HCT116 (cell line): ENCODE results near the gene APLF. TPM values are rescaled to one million over a fixed set of nuclear protein-coding genes. Genes with fewer than 3 reads are reported as not detected.

Source experiments
- ATAC-seq: fragments of 200-7000 bp; cut with Tn5 transposase; 2 replicates; pipeline ENCODE4 v1.9.1; 2020; ENCODE audit warnings: mild to moderate bottlenecking, moderate library complexity
- BruUV-seq: library from RNA; stranded (reverse); fragments of 400-500 nt; replicated peaks from 2 replicates; lab custom pipeline; 2021; lab: Mats Ljungman, UMichigan
- CTCF ChIA-PET: fragments of 300-600 bp; sonication (Branson Sonifier 250); formaldehyde crosslinking; loops from one replicate; lab custom pipeline; 2021; ENCODE audit warnings: antibody characterized with exemption; lab: Charles Lee
- POLR2A ChIA-PET: fragments of 300-600, 350-600 bp; sonication (Branson Sonifier 250); formaldehyde crosslinking; loops from one replicate; lab custom pipeline; 2021; ENCODE audit warnings: antibody characterized with exemption; lab: Charles Lee
- RAD21 ChIA-PET, 2 experiments: fragments of 300-600 bp; sonication (Branson Sonifier 250); formaldehyde crosslinking; loops; one replicate each; lab custom pipeline; 2023; ENCODE audit warnings: low total read pairs in 2 of 2; ENCODE audit not compliant: uncharacterized antibody in 2 of 2, unreplicated experiment in 2 of 2, low non-redundant PET in 1 of 2; lab: Charles Lee
- DNase-seq: peaks from one replicate; pipeline ENCODE4 v3.0.0-alpha.2; 2010; ENCODE audit warnings: low read depth, low spot score
- H2AFZ ChIP-seq: fragments of 200-600 bp; shearing (Covaris generic), sonication (generic); 2 replicates; pipeline ENCODE4 v1.6.1; 2017; ENCODE audit warnings: low read depth, mixed run types, mixed read lengths, antibody characterized with exemption, low read length; ENCODE audit not compliant: poor library complexity, severe bottlenecking
- H3K27ac ChIP-seq: 2 replicates; pipeline ENCODE4 v1.5.1; 2012; ENCODE audit warnings: low read depth, low read length
- H3K27me3 ChIP-seq: fragments of 200-600 bp; sonication (generic); 2 replicates; pipeline ENCODE4 v1.6.1; 2016; ENCODE audit warnings: mixed run types, low read length, mixed read lengths; ENCODE audit not compliant: insufficient read depth
- H3K36me3 ChIP-seq, 2 experiments: fragments of 200-500 bp in 1 of 2; fragments of 200-600 bp in 1 of 2; sonication (Bioruptor generic) in 1 of 2; sonication (generic) in 1 of 2; 2 replicates each; pipeline versions ENCODE4 v1.5.1 to v1.6.1; 2014 to 2016; ENCODE audit warnings: low read length in 2 of 2, inconsistent platforms in 1 of 2, mixed read lengths in 1 of 2, mixed run types in 1 of 2; ENCODE audit not compliant: insufficient read depth in 2 of 2, control insufficient read depth in 1 of 2
- H3K4me1 ChIP-seq, 2 experiments: fragments of 200-600 bp in 1 of 2; sonication (generic) in 1 of 2; 2 replicates each; pipeline versions ENCODE4 v1.5.1 to v1.6.1; 2012 to 2017; ENCODE audit warnings: low read length in 2 of 2, inconsistent platforms in 1 of 2, mild to moderate bottlenecking in 1 of 2, mixed read lengths in 1 of 2, mixed run types in 1 of 2, moderate library complexity in 1 of 2; ENCODE audit not compliant: insufficient read depth in 2 of 2, control insufficient read depth in 1 of 2
- H3K4me2 ChIP-seq: fragments of 200-600 bp; sonication (generic); 2 replicates; pipeline ENCODE4 v1.6.1; 2017; ENCODE audit warnings: mixed run types, low read length, mixed read lengths
- H3K4me3 ChIP-seq, 2 experiments: fragments of 200-600 bp in 1 of 2; sonication (generic) in 1 of 2; replicated peaks in 1 of 2; 2 replicates each; pipeline ENCODE4 v1.5.1; 2011 to 2016; ENCODE audit warnings: low read length in 2 of 2, control low read depth in 1 of 2, low read depth in 1 of 2, mild to moderate bottlenecking in 1 of 2, mixed read lengths in 1 of 2, mixed run types in 1 of 2
- H3K79me2 ChIP-seq: fragments of 200-600 bp; sonication (generic); 2 replicates; pipeline ENCODE4 v1.6.1; 2017; ENCODE audit warnings: mild to moderate bottlenecking, mixed run types, low read length, moderate library complexity, mixed read lengths; ENCODE audit not compliant: insufficient read depth
- H3K9ac ChIP-seq: fragments of 200-600 bp; sonication (generic); 2 replicates; pipeline ENCODE4 v1.6.1; 2016; ENCODE audit warnings: low read length, mixed read lengths
- H3K9me2 ChIP-seq: fragments of 200-600 bp; sonication (generic), shearing (Covaris generic); 2 replicates; pipeline ENCODE4 v1.6.1; 2017; ENCODE audit warnings: mixed run types, mild to moderate bottlenecking, moderate library complexity; ENCODE audit not compliant: insufficient read depth
- H3K9me3 ChIP-seq, 2 experiments: fragments of 200-500 bp in 1 of 2; fragments of 200-600 bp in 1 of 2; sonication (Bioruptor generic) in 1 of 2; sonication (generic) in 1 of 2; 2 replicates each; pipeline ENCODE4 v1.6.1; 2014 to 2017; ENCODE audit warnings: low read length in 2 of 2, mixed read lengths in 2 of 2, inconsistent platforms in 1 of 2, low read depth in 1 of 2, mild to moderate bottlenecking in 1 of 2, mixed run types in 1 of 2, moderate library complexity in 1 of 2; ENCODE audit not compliant: control insufficient read depth in 1 of 2, insufficient read depth in 1 of 2
- H4K20me1 ChIP-seq: fragments of 200-600 bp; sonication (generic), shearing (Covaris generic); 2 replicates; pipeline ENCODE4 v1.6.1; 2017; ENCODE audit warnings: mixed run types, mild to moderate bottlenecking, moderate library complexity; ENCODE audit not compliant: insufficient read depth
- ATF3 ChIP-seq: IDR thresholded peaks from 2 replicates; pipeline ENCODE4 v1.6.1; 2012
- CEBPB ChIP-seq: IDR thresholded peaks from 2 replicates; pipeline ENCODE4 v1.6.1; 2012; ENCODE audit warnings: low read depth
- POLR2A ChIP-seq: IDR thresholded peaks from 2 replicates; pipeline ENCODE4 v1.7.0; 2011; ENCODE audit warnings: borderline replicate concordance; ENCODE audit not compliant: insufficient read depth, insufficient read length; ENCODE audit errors: extremely low read depth
- RAD21 ChIP-seq: IDR thresholded peaks from 2 replicates; pipeline ENCODE4 v1.6.1; 2012; ENCODE audit warnings: low read depth, mild to moderate bottlenecking
- SRF ChIP-seq: IDR thresholded peaks from 2 replicates; pipeline ENCODE4 v1.6.1; 2012; ENCODE audit warnings: low read depth
- TCF7L2 ChIP-seq: IDR thresholded peaks from 2 replicates; pipeline ENCODE4 v1.7.0; 2011; ENCODE audit warnings: borderline replicate concordance, inconsistent platforms; ENCODE audit not compliant: insufficient read depth, insufficient read length; ENCODE audit errors: extremely low read depth
- YY1 ChIP-seq: IDR thresholded peaks from 2 replicates; pipeline ENCODE4 v1.6.1; 2011; ENCODE audit warnings: low read length, low read depth, moderate library complexity, mild to moderate bottlenecking; ENCODE audit not compliant: insufficient replicate concordance; ENCODE audit errors: extremely low read depth
- ZFX ChIP-seq: fragments of 450-650 bp; IDR thresholded peaks from 2 replicates; pipeline ENCODE4 v1.6.1; 2017
- ZNF274 ChIP-seq: fragments of 200-500 bp; sonication (Bioruptor generic); IDR thresholded peaks from 2 replicates; pipeline ENCODE4 v1.6.1; 2014; ENCODE audit warnings: mild to moderate bottlenecking, low read depth, low read length, inconsistent platforms
- intact Hi-C: fragments of 100-400 bp; cut with micrococcal nuclease; formaldehyde crosslinking; loops from 2 replicates; pipeline ENCODE4 v1.10.0; 2022
- total RNA-seq: library from RNA; stranded (reverse); gene quantifications from one replicate; pipeline ENCODE4 v1.2.1, GENCODE V29; 2021; ENCODE audit not compliant: unreplicated experiment

Gene APLF
- total RNA-seq, 1 experiment from 2014 or later = 1.6 TPM

GRCh38 chr2:68544811-68545210, 77.4 kb downstream of the APLF start:
- no peak overlapping the region for H3K4me2 ChIP-seq
- H4K20me1 ChIP-seq = no peaks in the 10 kb centered on the region
- BruUV-seq = no TSS peak
- H3K79me2 ChIP-seq = no peaks in the 10 kb centered on the region
- no peaks in the 10 kb centered on the region for H3K27me3 ChIP-seq
- no peak for DNase-seq
- POLR2A ChIA-PET = no interaction called here
- TF ChIP-seq SRF = no peak
- TF ChIP-seq TCF7L2 = no peak
- no peak for TF ChIP-seq CEBPB
- TF ChIP-seq POLR2A = no peak
- TF ChIP-seq YY1 = no peak
- H3K4me3 ChIP-seq = no peak overlapping the region
- no peaks in the 10 kb centered on the region for H3K36me3 ChIP-seq
- CTCF ChIA-PET = no interaction called here
- no peaks in the 10 kb centered on the region for H3K9me3 ChIP-seq
- no peaks in the 10 kb centered on the region for H3K4me1 ChIP-seq
- intact Hi-C loops = no loop called here
- no peak overlapping the region for H3K27ac ChIP-seq
- H3K9me2 ChIP-seq = no peaks in the 10 kb centered on the region
- ATAC-seq = no peak
- H3K9ac ChIP-seq = no peak overlapping the region
- no peak overlapping the region for H2AFZ ChIP-seq
- RAD21 ChIA-PET = no interaction called here

- H3K79me2 ChIP-seq = no peaks in the 10 kb centered on the region
- BruUV-seq = no TSS peak
Observed at GRCh38 chr2:68548396-68548795, 81.0 kb downstream of the APLF start.

More at GRCh38 chr2:68548396-68548795, 81.0 kb downstream of the APLF start:
- no peak for TF ChIP-seq ATF3
- TF ChIP-seq ZNF274 = no peak
- TF ChIP-seq RAD21 = no peak
- TF ChIP-seq ZFX = no peak
- no peak for TF ChIP-seq SRF
- TF ChIP-seq, all 23 proteins: peak for 0
- ATAC-seq = no peak
- H3K27ac ChIP-seq = no peak overlapping the region
- H3K27me3 ChIP-seq = no peaks in the 10 kb centered on the region
- no peaks in the 10 kb centered on the region for H4K20me1 ChIP-seq
- H3K36me3 ChIP-seq = no peaks in the 10 kb centered on the region
- CTCF ChIA-PET = no interaction called here
- no peaks in the 10 kb centered on the region for H3K4me1 ChIP-seq
- no peaks in the 10 kb centered on the region for H3K9me3 ChIP-seq
- H3K4me2 ChIP-seq = no peak overlapping the region
- no peak for DNase-seq
- no peak overlapping the region for H3K4me3 ChIP-seq
- RAD21 ChIA-PET = no interaction called here
- POLR2A ChIA-PET = no interaction called here
- H3K9me2 ChIP-seq = no peaks in the 10 kb centered on the region
- intact Hi-C loops = no loop called here
- H3K9ac ChIP-seq = no peak overlapping the region
- no peak overlapping the region for H2AFZ ChIP-seq
